ENCODE data around the gene CSPG4. TPM values are rescaled to one million over a fixed set of nuclear protein-coding genes. Genes with fewer than 3 reads are reported as not detected.
"Not testable (repeated sequence)": the region's sequence is repeated elsewhere in the genome, so short reads cannot be mapped to it uniquely, and the experiment has no call there.

CSPG4 gene
- polyA plus RNA-seq, 1 donor: 6.4 TPM

GRCh38 chr15:75649045-75649761 is 63.4 kb downstream of the CSPG4 start:
- no peak for DNase-seq

- DNase-seq: no peak
These were observed 64.3 kb downstream of the CSPG4 start for GRCh38 chr15:75648156-75649000.

- peak; percentile 82 for DNase-seq
These were observed 65.1 kb downstream of the CSPG4 start, which contains the start of gene SNX33 for GRCh38 chr15:75647370-75648155. Gene SNX33 (plus strand): TSS chr15:75647912. CDS start chr15:75649103, 1,191 bp downstream.

GRCh38 chr15:75646944-75647364 is 65.7 kb downstream of the CSPG4 start:
- no peak for DNase-seq

- DNase-seq: no peak
These were observed 66.3 kb downstream of the CSPG4 start for GRCh38 chr15:75646112-75646943.

GRCh38 chr15:75644376-75644775 is 68.3 kb downstream of the CSPG4 start:
- DNase-seq: no peak

GRCh38 chr15:75641603-75642002 is 71.0 kb downstream of the CSPG4 start:
- no peak for DNase-seq

GRCh38 chr15:75641179-75641503 is 71.5 kb downstream of the CSPG4 start:
- DNase-seq: no peak

GRCh38 chr15:75640483-75641178 is 72.0 kb downstream of the CSPG4 start:
- DNase-seq: no peak

- DNase-seq: peak; percentile 98
These were observed 72.8 kb downstream of the CSPG4 start, which contains the start of gene IMP3 for GRCh38 chr15:75639709-75640482. Gene IMP3 (minus strand): TSS chr15:75640224. CDS start chr15:75640168, 56 bp downstream.

GRCh38 chr15:75639191-75639708 is 73.4 kb downstream of the CSPG4 start:
- DNase-seq: no peak

GRCh38 chr15:75637245-75638009 is 75.2 kb downstream of the CSPG4 start:
- DNase-seq: no peak

GRCh38 chr15:75636026-75636425 is 76.6 kb downstream of the CSPG4 start:
- DNase-seq: no peak

- not testable (repeated sequence) for DNase-seq
These were observed 78.7 kb downstream of the CSPG4 start for GRCh38 chr15:75633922-75634321.

- no peak for DNase-seq
These were observed 80.7 kb downstream of the CSPG4 start for GRCh38 chr15:75631935-75632334.

GRCh38 chr15:75625542-75626347 is 86.9 kb downstream of the CSPG4 start, which contains the start of gene SNUPN:
Gene SNUPN (minus strand): TSS chr15:75625725. CDS start chr15:75621051, 4,674 bp downstream.
- peak; percentile 95 for DNase-seq
